Activated CD8-positive, alpha-beta T cell treated with anti-CD3 and anti-CD28 coated beads for 36 hours (primary cell): Measurements from ENCODE around the gene GOLIM4. TPM values are rescaled to one million over a fixed set of nuclear protein-coding genes. Genes with fewer than 3 reads are reported as not detected.
"Not testable (repeated sequence)": the region's sequence is repeated elsewhere in the genome, so short reads cannot be mapped to it uniquely, and the experiment has no call there.

Source experiments
- ATAC-seq: fragments of 200-7000 bp; cut with Tn5 transposase; one replicate; pipeline ENCODE4 v1.10.0; 2021; ENCODE audit warnings: mild to moderate bottlenecking, moderate library complexity
- CTCF ChIA-PET: fragments of 350-600 bp; sonication (Branson Sonifier 250); formaldehyde crosslinking; loops from one replicate; lab custom pipeline; 2021; ENCODE audit warnings: antibody characterized with exemption; lab: Charles Lee
- POLR2A ChIA-PET: fragments of 350-600 bp; sonication (Branson Sonifier 250); formaldehyde crosslinking; loops from one replicate; lab custom pipeline; 2021; ENCODE audit warnings: antibody characterized with exemption; lab: Charles Lee
- DNase-seq: peaks from one replicate; pipeline ENCODE4 v3.0.0-alpha.2; 2020
- H3K27ac Mint-ChIP-seq: one replicate; pipeline ENCODE4 v1.8.0; 2021; ENCODE audit warnings: mild to moderate bottlenecking, mixed read lengths
- H3K27me3 Mint-ChIP-seq: one replicate; pipeline ENCODE4 v1.8.0; 2021; ENCODE audit warnings: mixed read lengths
- H3K36me3 Mint-ChIP-seq: one replicate; pipeline ENCODE4 v1.8.0; 2021; ENCODE audit warnings: low read depth, mixed read lengths
- H3K4me1 Mint-ChIP-seq: one replicate; pipeline ENCODE4 v1.8.0; 2021; ENCODE audit warnings: low read depth, mixed read lengths
- H3K4me3 Mint-ChIP-seq: one replicate; pipeline ENCODE4 v1.8.0; 2021; ENCODE audit warnings: mild to moderate bottlenecking, moderate library complexity, mixed read lengths
- H3K9me3 Mint-ChIP-seq: one replicate; pipeline ENCODE4 v1.8.0; 2021; ENCODE audit warnings: mixed read lengths
- CTCF ChIP-seq: fragments of 200-600 bp; IDR thresholded peaks from one replicate; pipeline ENCODE4 v1.8.0; 2022; ENCODE audit warnings: antibody characterized with exemption, mild to moderate bottlenecking
- intact Hi-C: fragments of 100-400 bp; cut with micrococcal nuclease; formaldehyde crosslinking; loops from one replicate; pipeline ENCODE4 v1.10.0; 2022
- total RNA-seq, 2 experiments: library from RNA; stranded (reverse); gene quantifications; one replicate each; pipeline ENCODE4 v1.2.3, GENCODE V29; 2021

Gene GOLIM4
- total RNA-seq, 2 experiments from 2014 or later = 5.5 to 6.4 TPM

- no peak for DNase-seq
- peaks cover 2% of the 10 kb centered on the region for H3K27me3 Mint-ChIP-seq
- TF ChIP-seq CTCF = no peak
- ATAC-seq = no peak
- ChIA-PET CTCF (no interaction called here), POLR2A (no interaction called here)
- no peaks in the 10 kb centered on the region for H3K9me3 Mint-ChIP-seq
- intact Hi-C loops = no loop called here
- no peak overlapping the region for H3K4me3 Mint-ChIP-seq
- no peak overlapping the region for H3K27ac Mint-ChIP-seq
- H3K4me1 Mint-ChIP-seq = no peaks in the 10 kb centered on the region
- H3K36me3 Mint-ChIP-seq = no peaks in the 10 kb centered on the region
Measured at GRCh38 chr3:168134931-168135330, 39.2 kb upstream of the GOLIM4 start.

- H3K4me1 Mint-ChIP-seq, DNase-seq, H3K36me3 Mint-ChIP-seq, H3K27me3 Mint-ChIP-seq, ATAC-seq, POLR2A ChIA-PET, H3K27ac Mint-ChIP-seq, CTCF ChIA-PET, intact Hi-C loops, H3K4me3 Mint-ChIP-seq: not testable (repeated sequence)
- H3K9me3 Mint-ChIP-seq = peaks cover 11% of the 10 kb centered on the region
Measured at GRCh38 chr3:168130250-168130649, 34.5 kb upstream of the GOLIM4 start.

DNA sequence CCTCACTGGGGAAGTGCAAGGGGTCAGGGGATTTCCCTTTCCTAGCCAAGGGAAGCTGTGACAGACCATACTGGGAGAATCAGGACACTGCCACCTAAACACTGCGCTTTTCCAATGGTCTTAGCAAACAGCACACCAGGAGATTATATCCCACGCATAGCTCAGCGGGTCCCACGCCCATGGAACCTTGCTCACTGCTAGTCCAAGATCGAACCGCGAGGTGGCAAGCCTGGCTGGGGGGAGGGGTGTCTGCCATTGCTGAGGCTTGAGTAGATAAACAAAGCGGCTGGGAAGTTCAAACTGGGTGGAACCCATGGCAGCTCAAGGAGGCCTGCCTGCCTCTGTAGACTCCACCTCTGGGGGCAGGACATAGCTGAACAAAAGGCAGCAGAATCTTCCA, 32.7 kb upstream of the GOLIM4 start:
- ATAC-seq, intact Hi-C loops, H3K27ac Mint-ChIP-seq, H3K4me1 Mint-ChIP-seq, POLR2A ChIA-PET, DNase-seq, H3K36me3 Mint-ChIP-seq, H3K27me3 Mint-ChIP-seq, H3K4me3 Mint-ChIP-seq, CTCF ChIA-PET: not testable (repeated sequence)
- peaks cover 11% of the 10 kb centered on the region for H3K9me3 Mint-ChIP-seq

- Mint-ChIP-seq H3K9me3 (peaks cover 11% of the 10 kb centered on the region), H3K36me3 (no peaks in the 10 kb centered on the region), H3K27ac (no peak overlapping the region), H3K4me3 (no peak overlapping the region), H3K4me1 (no peaks in the 10 kb centered on the region), H3K27me3 (peaks cover 3% of the 10 kb centered on the region)
- no peak for TF ChIP-seq CTCF
- ChIA-PET POLR2A (no interaction called here), CTCF (no interaction called here)
- ATAC-seq = no peak
- DNase-seq = no peak
- intact Hi-C loops = no loop called here
Measured at GRCh38 chr3:168127466-168127865, 31.7 kb upstream of the GOLIM4 start.

GRCh38 chr3:168124791-168125190, 29.1 kb upstream of the GOLIM4 start:
- Mint-ChIP-seq H3K27ac (no peak overlapping the region), H3K9me3 (peaks cover 11% of the 10 kb centered on the region), H3K36me3 (no peaks in the 10 kb centered on the region), H3K4me3 (no peak overlapping the region), H3K4me1 (no peaks in the 10 kb centered on the region), H3K27me3 (peaks cover 3% of the 10 kb centered on the region)
- ChIA-PET CTCF (no interaction called here), POLR2A (no interaction called here)
- no peak for DNase-seq
- no peak for ATAC-seq
- no peak for TF ChIP-seq CTCF
- intact Hi-C loops = no loop called here

- Mint-ChIP-seq H3K27me3 (peaks cover 3% of the 10 kb centered on the region), H3K4me1 (no peaks in the 10 kb centered on the region), H3K9me3 (peaks cover 6% of the 10 kb centered on the region)
Measured at GRCh38 chr3:168124291-168124690, 28.6 kb upstream of the GOLIM4 start.

More at GRCh38 chr3:168124291-168124690, 28.6 kb upstream of the GOLIM4 start:
- POLR2A ChIA-PET = no interaction called here
- CTCF ChIA-PET = no interaction called here
- ATAC-seq = no peak
- intact Hi-C loops = no loop called here
- Mint-ChIP-seq H3K27ac (no peak overlapping the region), H3K4me3 (no peak overlapping the region), H3K36me3 (no peaks in the 10 kb centered on the region)
- DNase-seq = no peak
- no peak for TF ChIP-seq CTCF
